ENCODE results near the gene CCDC85C. TPM values are rescaled to one million over a fixed set of nuclear protein-coding genes. Genes with fewer than 3 reads are reported as not detected.
A peak's percentile ranks its signal among the peaks of the same experiment; 100 is the strongest.

Gene CCDC85C
- total and polyA plus RNA-seq, 2 of the 8 experiments (the other 6 are each of a cell fraction or from before 2014, with no cell fraction given): 16.8 to 35.8 TPM

GRCh38 chr14:99565383-99565782 lies 38.6 kb downstream of the CCDC85C start:
- H4K8ac ChIP-seq (ENCODE audit: extremely low read depth, insufficient read depth, low read length): no peak overlapping the region; the same call in 1 of the 2 replicates
- 0 out of 2 replicates have a peak overlapping the region, but pooled peaks have one; percentile 39 for H2BK12ac ChIP-seq (ENCODE audit: low read depth, low read length)
- H3K36me3 ChIP-seq (ENCODE audit: control insufficient read depth in 2 of 4, insufficient read depth in 4 of 4, low read length in 3 of 4): no peaks in the 10 kb centered on the region
- H2BK120ac ChIP-seq (replicated peaks; ENCODE audit: low read depth, low read length): no peak overlapping the region
- 0 out of 2 replicates have a peak, but pooled peaks cover 2% of the 10 kb centered on the region for H3K23me2 ChIP-seq (ENCODE audit: low read depth, low read length)
- H3K18ac ChIP-seq (ENCODE audit: extremely low read depth, low read length): no peak overlapping the region; the same call in 1 of the 2 replicates
- CTCF ChIA-PET (ENCODE audit: partially characterized antibody): interaction anchor here (0.8 to 2.7 kb wide), 14 partner anchors 10 to 69 kb away, joined by 3 to 18 read pairs (median 3); no protein-coding TSS in a partner anchor
- peaks cover 37% of the 10 kb centered on the region for H3K79me1 ChIP-seq (ENCODE audit: low read depth, low read length)
- H3K27ac ChIP-seq (ENCODE audit: low read depth, low read length): no peak overlapping the region
- H2BK20ac ChIP-seq (ENCODE audit: low read length): no peak overlapping the region
- H3K4me2 ChIP-seq (ENCODE audit: insufficient read depth in 1 of 2, low read depth in 2 of 2, low read length in 2 of 2): no peak overlapping the region
- H2AFZ ChIP-seq (ENCODE audit: low read length): no peak overlapping the region
- 96% methylated on average over 4 of the region's 4 CpGs; no CpG with 5 or more reads in 1 of the 2 experiments for WGBS, 2 experiments (ENCODE audit: extremely low coverage in 1 of 2, insufficient coverage in 1 of 2, insufficient read length in 1 of 2, insufficient replicate concordance in 2 of 2, low coverage in 1 of 2, low lambda C conversion rate in 2 of 2, missing lambda C conversion rate in 1 of 2)
- H3K27me3 ChIP-seq (replicated peaks in 1 of 4; ENCODE audit: control insufficient read depth in 3 of 4, extremely low read depth in 1 of 4, insufficient read depth in 3 of 4, low read length in 3 of 4): no peaks in the 10 kb centered on the region
- H2BK15ac ChIP-seq (ENCODE audit: low read length): no peak overlapping the region
- peaks cover 10 to 42% of the 10 kb centered on the region in 2 experiments for H4K20me1 ChIP-seq (replicated peaks in 1 of 2; ENCODE audit: control insufficient read depth in 1 of 2, insufficient read depth in 2 of 2, low read length in 2 of 2)
- H3K4me3 ChIP-seq (ENCODE audit: extremely low read depth in 1 of 4, insufficient read depth in 2 of 4, low read depth in 3 of 4, low read length in 4 of 4): no peak overlapping the region
- peaks cover 0 to 75% of the 10 kb centered on the region in 2 experiments; a peak in 3 of 4 replicates for H3K79me2 ChIP-seq (ENCODE audit: control insufficient read depth in 1 of 2, insufficient read depth in 2 of 2, low read length in 2 of 2)
- H3K23ac ChIP-seq (ENCODE audit: insufficient read length): no peak overlapping the region
- no peak overlapping the region for H4K5ac ChIP-seq (ENCODE audit: insufficient read length, low read depth, low read length)
- no peak overlapping the region for H2AK5ac ChIP-seq (ENCODE audit: low read depth, low read length)
- no peak overlapping the region for H3K56ac ChIP-seq (replicated peaks; ENCODE audit: insufficient read length, low read depth, low read length)
- H3K4me1 ChIP-seq (replicated peaks in 1 of 4; ENCODE audit: control insufficient read depth in 3 of 4, insufficient read depth in 4 of 4, low read length in 3 of 4): peaks cover 11 to 72% (median 50%) of the 10 kb centered on the region in 4 experiments
- H3K4ac ChIP-seq (replicated peaks; ENCODE audit: insufficient read length, low read depth, low read length): no peak overlapping the region
- POLR2A ChIA-PET (ENCODE audit: partially characterized antibody): interaction anchor here (0.8 to 1.3 kb wide), 4 partner anchors 14 to 43 kb away, joined by 3 to 4 read pairs (median 3); no protein-coding TSS in a partner anchor
- DNase-seq (ENCODE audit: low read depth in 1 of 2, low spot score in 2 of 2) (no peak), FAIRE-seq (no peak)
- H3K9ac ChIP-seq (replicated peaks in 1 of 4; ENCODE audit: extremely low read depth in 1 of 4, low read depth in 3 of 4, low read length in 3 of 4): no peak overlapping the region
- no peak overlapping the region for H2BK5ac ChIP-seq (ENCODE audit: low read depth, low read length)
- no peaks in the 10 kb centered on the region for H3K9me3 ChIP-seq (ENCODE audit: insufficient read depth in 2 of 2, low read depth in 1 of 2, low read length in 1 of 2)
- no peak overlapping the region for H3K14ac ChIP-seq (ENCODE audit: insufficient read length)
- no peak overlapping the region for H4K91ac ChIP-seq (replicated peaks; ENCODE audit: insufficient read length, low read length)
- TF ChIP-seq TAF7 (optimal IDR thresholded peaks at IDR 0.05; ENCODE audit: borderline replicate concordance, low read depth, low read length) (no peak), YY1 (IDR thresholded peaks at IDR 0.05; ENCODE audit: low read depth, low read length) (no peak), BCL11A (IDR thresholded peaks at IDR 0.05; ENCODE audit: low read depth in 2 of 2, low read length in 2 of 2) (no peak), FOSL1 (IDR thresholded peaks at IDR 0.05; ENCODE audit: insufficient read depth, low read depth, low read length) (no peak), POLR2AphosphoS5 (IDR thresholded peaks at IDR 0.05; ENCODE audit: low read depth, low read length) (no peak), RFX5 (IDR thresholded peaks at IDR 0.05; ENCODE audit: borderline replicate concordance, low read depth, low read length) (no peak), JUND (IDR thresholded peaks at IDR 0.05; ENCODE audit: low read length) (no peak), CBX8 (IDR thresholded peaks at IDR 0.05; ENCODE audit: borderline replicate concordance, low read depth, low read length) (no peak), KDM5A (IDR thresholded peaks at IDR 0.05; ENCODE audit: low read length) (no peak), EP300 (IDR thresholded peaks at IDR 0.05; ENCODE audit: borderline replicate concordance in 1 of 2, low read depth in 2 of 2, low read length in 2 of 2) (no peak), TAF1 (IDR thresholded peaks at IDR 0.05; ENCODE audit: low read depth, low read length) (no peak), RXRA (IDR thresholded peaks at IDR 0.05; ENCODE audit: insufficient read depth, low read depth, low read length) (no peak), RNF2 (IDR thresholded peaks at IDR 0.05; ENCODE audit: borderline replicate concordance, low read depth, low read length, missing control alignments, poor library complexity, severe bottlenecking) (no peak), ZNF274 (IDR thresholded peaks at IDR 0.05; ENCODE audit: borderline replicate concordance, extremely low read depth, low read length) (no peak)

Data from H1 (cell line).